OCI-LY3 (cell line): Measurements from ENCODE around the gene ETV3L.

Experiments
- H2AFZ ChIP-seq: fragments of 200-600, 300-600 bp; shearing (Covaris generic); 2 replicates; pipeline ENCODE4 v1.6.0; 2014; ENCODE audit warnings: antibody characterized with exemption, low read depth, low read length
- H3K27ac ChIP-seq: fragments of 200-600, 300-600 bp; sonication (generic); 2 replicates; pipeline ENCODE4 v1.5.1; 2014; ENCODE audit warnings: mild to moderate bottlenecking, low read length, moderate library complexity, mixed read lengths
- H3K27me3 ChIP-seq: fragments of 200-600, 300-600 bp; sonication (generic); 2 replicates; pipeline ENCODE4 v1.6.1; 2014; ENCODE audit warnings: low read depth, low read length, mixed read lengths
- H3K36me3 ChIP-seq: fragments of 200-600, 300-600 bp; sonication (generic); replicated peaks from 2 replicates; pipeline ENCODE3; 2014; ENCODE audit warnings: low read depth, low read length, mixed read lengths
- H3K4me1 ChIP-seq: fragments of 300-600, 200-600 bp; sonication (generic); 2 replicates; pipeline ENCODE4 v1.6.1; 2014; ENCODE audit warnings: low read length, mixed read lengths
- H3K4me2 ChIP-seq: fragments of 200-600, 300-600 bp; sonication (generic); 2 replicates; pipeline ENCODE4 v1.6.1; 2014; ENCODE audit warnings: low read length, mixed read lengths
- H3K4me3 ChIP-seq: fragments of 300-600, 200-600 bp; sonication (generic); 2 replicates; pipeline ENCODE4 v1.5.1; 2014; ENCODE audit warnings: antibody characterized with exemption, mild to moderate bottlenecking, low read length, moderate library complexity
- H3K79me2 ChIP-seq: fragments of 300-600, 200-600 bp; shearing (Covaris generic); 2 replicates; pipeline ENCODE4 v1.6.1; 2014; ENCODE audit warnings: mild to moderate bottlenecking, low read length, mixed read lengths
- H3K9ac ChIP-seq: fragments of 300-600, 200-600 bp; shearing (Covaris generic); 2 replicates; pipeline ENCODE4 v1.6.0; 2014; ENCODE audit warnings: mild to moderate bottlenecking, low read length, moderate library complexity
- H3K9me3 ChIP-seq: fragments of 200-600, 300-600 bp; shearing (Covaris generic); 2 replicates; pipeline ENCODE4 v1.6.1; 2014; ENCODE audit warnings: low read length, mixed read lengths; ENCODE audit not compliant: insufficient read depth
- H4K20me1 ChIP-seq: fragments of 200-600, 300-600 bp; sonication (generic); 2 replicates; pipeline ENCODE4 v1.6.1; 2016; ENCODE audit warnings: low read length, mixed read lengths; ENCODE audit not compliant: insufficient read depth
- EZH2phosphoT487 ChIP-seq: fragments of 200-600 bp; shearing (Covaris generic); IDR thresholded peaks from 2 replicates; pipeline ENCODE4 v1.6.1; 2018; ENCODE audit warnings: antibody characterized with exemption, mixed run types, low read depth
- TF ChIP-seq, protein P1 (sequence below): fragments of 200-600, 300-600 bp; sonication (generic); IDR thresholded peaks from 2 replicates; pipeline ENCODE4 v1.5.1; 2014; ENCODE audit warnings: antibody characterized with exemption, low read length, low read depth

ETV3L gene

DNA sequence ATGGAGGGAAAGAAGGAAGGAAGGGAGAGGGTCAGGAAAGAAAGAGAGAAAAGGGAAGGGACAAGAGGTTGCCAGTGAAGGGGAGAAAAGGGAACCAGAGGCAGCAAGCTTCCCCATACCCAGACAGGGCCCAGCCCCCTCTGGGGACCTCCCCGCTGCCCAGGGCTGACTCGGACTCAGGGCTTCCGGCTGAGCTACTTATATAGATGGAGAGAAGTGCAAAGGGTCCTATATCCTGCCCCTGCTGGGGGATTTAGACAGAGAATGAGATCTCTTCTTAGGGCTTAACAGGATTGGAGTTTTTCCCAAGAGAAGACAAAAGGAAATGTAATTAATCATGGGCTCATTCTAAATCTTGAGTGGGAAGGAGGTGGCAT, at the start of gene ETV3L:
Gene ETV3L, minus strand, starts transcription at position 176 of the 377 bp plus-strand sequence. CDS start 285 bp downstream, outside the sequence.
- H4K20me1 ChIP-seq, result no peaks in the 10 kb centered on the region
- H3K4me3 ChIP-seq, result no peak within 1 kb of the TSS

DNA sequence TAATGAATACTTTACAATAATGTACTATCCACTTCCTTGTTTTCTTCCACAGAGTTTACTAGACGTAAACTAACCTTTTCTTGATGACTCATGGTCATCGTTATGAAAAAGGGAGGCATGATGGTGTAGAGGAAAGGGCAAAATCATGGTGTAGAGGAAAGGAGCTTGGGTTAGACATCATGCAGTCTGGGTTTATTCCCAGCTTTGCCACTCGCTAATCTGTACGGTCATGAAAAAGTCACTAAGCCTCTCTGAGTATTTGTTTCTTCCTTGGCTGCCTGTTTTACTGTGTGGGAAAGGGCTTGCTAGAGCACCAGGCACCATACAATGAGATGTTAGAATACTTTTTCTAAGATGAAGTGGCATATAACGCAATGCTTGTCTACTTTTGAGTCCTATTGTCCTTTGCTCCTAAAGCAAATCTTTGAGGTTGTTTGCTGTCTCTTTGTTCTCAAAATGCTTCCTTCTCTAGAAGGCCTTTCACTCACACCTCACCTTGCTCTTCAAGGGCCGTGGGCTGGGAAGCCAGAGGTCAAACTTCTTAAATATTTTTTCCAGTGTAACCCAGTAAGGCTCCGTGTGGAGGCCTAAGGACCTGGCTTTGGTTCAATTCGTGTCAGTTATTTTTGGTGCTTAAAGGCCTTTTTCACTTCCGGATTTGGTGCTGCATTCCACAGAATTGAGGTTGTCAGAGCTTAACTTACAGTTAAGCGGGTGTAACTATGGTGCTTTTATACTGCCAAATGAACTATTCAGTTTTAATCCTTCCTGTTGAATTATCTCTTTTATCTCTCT, 48.5 kb upstream of the ETV3L start:
- H3K27ac ChIP-seq, result peak overlapping the region; percentile 32

More for the DNA sequence above, at the start of gene ETV3L:
- no peak within 1 kb of the TSS for H2AFZ ChIP-seq
- H3K27me3 ChIP-seq, result no peaks in the 10 kb centered on the region
- no peak within 1 kb of the TSS for H3K4me2 ChIP-seq
- no peak within 1 kb of the TSS for H3K9ac ChIP-seq
- peaks cover 26% of the 10 kb centered on the region for H3K4me1 ChIP-seq
- TF ChIP-seq, protein P1, sequence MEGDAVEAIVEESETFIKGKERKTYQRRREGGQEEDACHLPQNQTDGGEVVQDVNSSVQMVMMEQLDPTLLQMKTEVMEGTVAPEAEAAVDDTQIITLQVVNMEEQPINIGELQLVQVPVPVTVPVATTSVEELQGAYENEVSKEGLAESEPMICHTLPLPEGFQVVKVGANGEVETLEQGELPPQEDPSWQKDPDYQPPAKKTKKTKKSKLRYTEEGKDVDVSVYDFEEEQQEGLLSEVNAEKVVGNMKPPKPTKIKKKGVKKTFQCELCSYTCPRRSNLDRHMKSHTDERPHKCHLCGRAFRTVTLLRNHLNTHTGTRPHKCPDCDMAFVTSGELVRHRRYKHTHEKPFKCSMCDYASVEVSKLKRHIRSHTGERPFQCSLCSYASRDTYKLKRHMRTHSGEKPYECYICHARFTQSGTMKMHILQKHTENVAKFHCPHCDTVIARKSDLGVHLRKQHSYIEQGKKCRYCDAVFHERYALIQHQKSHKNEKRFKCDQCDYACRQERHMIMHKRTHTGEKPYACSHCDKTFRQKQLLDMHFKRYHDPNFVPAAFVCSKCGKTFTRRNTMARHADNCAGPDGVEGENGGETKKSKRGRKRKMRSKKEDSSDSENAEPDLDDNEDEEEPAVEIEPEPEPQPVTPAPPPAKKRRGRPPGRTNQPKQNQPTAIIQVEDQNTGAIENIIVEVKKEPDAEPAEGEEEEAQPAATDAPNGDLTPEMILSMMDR, result no peak
- TF ChIP-seq EZH2phosphoT487, result no peak
- H3K9me3 ChIP-seq, result no peaks in the 10 kb centered on the region
- H3K36me3 ChIP-seq, result no peaks in the 10 kb centered on the region
- H3K79me2 ChIP-seq, result no peaks in the 10 kb centered on the region
- H3K27ac ChIP-seq, result no peak within 1 kb of the TSS

DNA sequence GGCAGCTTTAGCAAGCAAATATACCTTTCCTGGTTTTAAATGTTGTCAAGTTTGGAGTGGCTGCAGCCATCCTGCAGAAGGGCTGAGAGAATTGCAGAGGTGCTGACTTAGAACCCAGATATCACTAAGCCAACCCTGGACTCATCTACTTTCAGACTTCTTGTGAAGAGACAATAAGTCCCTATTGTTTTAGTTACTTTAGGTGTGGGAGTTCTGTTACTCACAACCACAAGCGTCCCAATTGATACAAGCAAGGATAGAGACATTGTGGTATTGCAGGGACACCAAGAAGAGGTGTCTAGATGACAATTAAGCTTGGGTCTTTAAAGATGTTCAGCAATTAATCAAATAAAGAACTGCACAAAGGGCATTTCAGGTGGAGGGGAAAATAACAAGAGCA, 47.4 kb upstream of the ETV3L start:
- TF ChIP-seq EZH2phosphoT487, result no peak
- TF ChIP-seq, protein P1, result no peak
- H3K4me2 ChIP-seq, result no peak overlapping the region
- H3K27me3 ChIP-seq, result no peaks in the 10 kb centered on the region
- no peak overlapping the region for H3K4me3 ChIP-seq
- no peak overlapping the region for H2AFZ ChIP-seq
- H3K79me2 ChIP-seq, result no peaks in the 10 kb centered on the region
- H3K9me3 ChIP-seq, result no peaks in the 10 kb centered on the region
- H3K4me1 ChIP-seq, result peaks cover 39% of the 10 kb centered on the region
- H4K20me1 ChIP-seq, result no peaks in the 10 kb centered on the region
- H3K9ac ChIP-seq, result no peak overlapping the region
- no peak overlapping the region for H3K27ac ChIP-seq
- H3K36me3 ChIP-seq, result no peaks in the 10 kb centered on the region

More for the DNA sequence above, 48.5 kb upstream of the ETV3L start:
- TF ChIP-seq EZH2phosphoT487, result no peak
- TF ChIP-seq, protein P1, result no peak
- Histone ChIP-seq H4K20me1 (no peaks in the 10 kb centered on the region), H3K4me1 (peaks cover 28% of the 10 kb centered on the region), H3K9me3 (no peaks in the 10 kb centered on the region), H3K36me3 (no peaks in the 10 kb centered on the region), H3K4me2 (peak overlapping the region; percentile 50), H2AFZ (peak overlapping the region; percentile 86), H3K79me2 (no peaks in the 10 kb centered on the region), H3K4me3 (peak overlapping the region; percentile 7; the same call in 1 of the 2 replicates), H3K9ac (peak overlapping the region; percentile 29; the same call in 1 of the 2 replicates), H3K27me3 (no peaks in the 10 kb centered on the region)

DNA sequence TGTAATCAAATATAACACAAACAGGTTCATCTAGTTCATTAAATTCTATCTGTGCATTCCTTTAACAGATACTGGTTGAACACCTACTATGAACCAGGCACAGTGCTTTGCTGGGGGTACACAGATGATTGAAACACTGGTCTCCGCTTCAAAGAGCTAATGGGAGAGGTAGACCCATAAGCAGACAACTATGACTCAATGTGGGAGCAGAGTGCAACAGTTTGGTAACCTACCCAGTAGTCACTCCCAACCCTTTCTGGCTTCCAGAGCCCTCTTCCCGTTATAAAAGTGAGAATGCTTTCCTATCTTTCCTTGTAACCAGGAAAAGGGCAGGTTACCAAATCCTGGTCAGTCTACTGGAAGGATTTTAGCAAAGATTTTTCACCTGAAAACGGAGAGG, 46.6 kb upstream of the ETV3L start:
- Histone ChIP-seq H4K20me1 (no peaks in the 10 kb centered on the region), H3K36me3 (no peaks in the 10 kb centered on the region), H3K9ac (no peak overlapping the region), H3K79me2 (no peaks in the 10 kb centered on the region), H3K27ac (no peak overlapping the region), H3K4me1 (peaks cover 47% of the 10 kb centered on the region), H3K9me3 (no peaks in the 10 kb centered on the region), H2AFZ (no peak overlapping the region), H3K4me3 (no peak overlapping the region), H3K4me2 (no peak overlapping the region), H3K27me3 (no peaks in the 10 kb centered on the region)
- TF ChIP-seq EZH2phosphoT487, result no peak
- TF ChIP-seq, protein P1, result no peak
